GM18951 (cell line): ENCODE results near the gene OXCT1.

ENCODE experiments used
- POLR2A ChIP-seq: IDR thresholded peaks from 4 replicates; pipeline ENCODE4 v1.6.1; 2011; ENCODE audit warnings: mild to moderate bottlenecking; ENCODE audit not compliant: insufficient read length, insufficient read depth; ENCODE audit errors: extremely low read depth
- in situ Hi-C: fragments of 300-500 bp; cut with MboI; formaldehyde crosslinking; loops from one replicate; pipeline ENCODE4 v1.12.0; 2022; ENCODE audit warnings: low sequenced_read_pairs, mixed read lengths, inconsistent platforms; ENCODE audit not compliant: unreplicated experiment

Gene OXCT1

DNA sequence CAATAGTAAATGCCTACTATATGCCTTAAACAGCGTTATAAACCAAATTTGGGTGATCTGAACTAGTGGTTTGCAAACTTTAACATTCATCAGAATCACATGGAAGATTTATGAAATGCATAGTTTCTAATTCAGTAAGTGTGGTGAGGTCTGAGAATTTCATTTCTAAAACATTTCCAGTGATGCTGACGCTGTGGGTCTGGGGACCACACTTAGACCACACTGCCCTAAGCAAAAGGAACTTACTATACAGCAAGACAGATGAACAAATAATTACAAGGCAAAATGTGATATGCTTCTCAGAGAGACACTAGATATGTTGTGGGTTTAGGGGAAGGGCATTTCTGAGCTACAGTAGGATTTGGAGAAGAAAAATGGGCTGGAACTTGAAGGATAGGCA, 72.6 kb downstream of the OXCT1 start:
- in situ Hi-C loops: no loop called here
- no peak for TF ChIP-seq POLR2A

DNA sequence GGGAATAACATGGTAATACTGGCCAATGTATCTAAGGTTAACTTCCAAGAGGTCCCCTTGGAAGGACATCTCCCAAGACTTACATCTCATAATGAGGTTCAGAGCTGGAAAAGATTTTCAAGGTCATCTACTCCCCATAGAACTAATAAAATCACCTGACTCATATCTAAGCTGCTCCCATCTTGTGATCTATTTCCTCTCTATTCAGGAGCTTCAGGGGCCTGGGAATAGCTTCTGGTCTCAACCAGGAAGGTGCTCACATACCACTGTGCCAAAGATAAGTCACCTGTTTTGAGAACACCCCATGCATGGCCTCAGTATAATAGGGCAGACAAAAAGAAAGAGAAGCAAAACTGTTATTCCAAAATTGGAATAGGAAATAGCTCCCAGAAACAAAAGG, 74.2 kb downstream of the OXCT1 start:
- no peak for TF ChIP-seq POLR2A
- in situ Hi-C loops: no loop called here

DNA sequence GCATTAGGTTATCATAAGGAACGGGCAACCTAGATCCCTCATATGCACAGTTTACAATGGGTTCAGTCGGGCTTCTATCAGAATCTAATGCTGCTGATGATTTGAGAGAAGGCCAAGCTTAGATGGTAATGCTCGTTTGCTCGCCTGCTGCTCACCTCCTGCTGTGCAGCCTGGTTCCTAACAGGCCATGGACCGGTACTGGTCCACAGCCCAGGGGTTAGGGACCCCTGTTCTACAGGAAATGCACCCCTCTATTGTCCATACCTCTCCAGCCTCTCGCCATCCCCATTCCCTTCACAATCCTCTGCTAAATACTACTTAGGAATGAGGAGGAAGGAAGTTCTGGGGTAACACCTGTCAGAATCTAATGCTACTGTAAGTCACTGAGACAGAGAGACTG, 75.1 kb downstream of the OXCT1 start:
- in situ Hi-C loops: no loop called here
- TF ChIP-seq POLR2A: no peak

DNA sequence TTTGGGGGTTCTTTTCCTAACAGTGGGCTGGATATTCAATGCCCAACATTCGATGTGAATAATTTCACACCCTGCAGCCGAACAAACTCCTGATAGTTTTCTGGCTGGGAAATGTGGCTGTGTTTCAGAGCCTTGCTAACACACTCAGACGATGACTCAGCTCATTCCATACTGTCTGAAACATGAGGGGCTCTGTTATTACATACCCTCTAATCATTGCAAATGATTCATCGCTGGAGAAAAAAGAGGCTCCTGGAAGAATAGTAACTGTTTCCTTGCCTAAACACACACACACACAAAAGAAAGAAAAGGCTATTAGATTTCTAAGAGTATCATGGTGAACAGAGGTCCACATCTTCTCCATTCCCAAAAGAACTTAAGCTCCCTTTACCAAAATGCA, 75.8 kb downstream of the OXCT1 start:
- TF ChIP-seq POLR2A: no peak
- in situ Hi-C loops: no loop called here

DNA sequence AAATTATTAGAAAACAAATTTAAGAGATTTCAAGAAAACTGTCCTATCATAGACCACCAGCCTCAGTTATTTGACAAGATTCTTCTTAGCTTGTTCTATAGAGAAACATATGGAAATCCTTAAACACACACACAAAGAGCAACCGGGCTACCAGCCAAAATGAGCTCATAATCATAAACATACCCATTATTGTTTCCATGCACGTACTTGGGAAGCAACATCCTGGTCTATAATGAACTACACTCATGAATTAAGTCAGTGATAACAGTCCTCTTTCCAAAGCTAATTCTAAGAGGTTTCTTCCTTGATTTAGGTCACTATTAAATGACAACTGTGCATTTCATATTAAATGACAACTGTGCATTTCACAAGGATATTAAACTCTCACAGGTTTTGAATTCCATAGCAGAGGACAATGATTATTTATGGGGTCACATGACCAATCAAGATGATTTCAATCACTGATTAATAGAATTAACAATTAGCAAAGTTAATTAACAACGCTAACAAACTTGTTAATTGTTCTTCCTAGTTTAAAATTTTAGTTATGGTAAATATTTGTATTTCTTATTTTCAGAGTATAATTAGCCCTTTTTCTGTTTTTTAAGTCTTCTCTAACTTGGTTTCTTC, 77.0 kb downstream of the OXCT1 start:
- TF ChIP-seq POLR2A: no peak
- in situ Hi-C loops: no loop called here

DNA sequence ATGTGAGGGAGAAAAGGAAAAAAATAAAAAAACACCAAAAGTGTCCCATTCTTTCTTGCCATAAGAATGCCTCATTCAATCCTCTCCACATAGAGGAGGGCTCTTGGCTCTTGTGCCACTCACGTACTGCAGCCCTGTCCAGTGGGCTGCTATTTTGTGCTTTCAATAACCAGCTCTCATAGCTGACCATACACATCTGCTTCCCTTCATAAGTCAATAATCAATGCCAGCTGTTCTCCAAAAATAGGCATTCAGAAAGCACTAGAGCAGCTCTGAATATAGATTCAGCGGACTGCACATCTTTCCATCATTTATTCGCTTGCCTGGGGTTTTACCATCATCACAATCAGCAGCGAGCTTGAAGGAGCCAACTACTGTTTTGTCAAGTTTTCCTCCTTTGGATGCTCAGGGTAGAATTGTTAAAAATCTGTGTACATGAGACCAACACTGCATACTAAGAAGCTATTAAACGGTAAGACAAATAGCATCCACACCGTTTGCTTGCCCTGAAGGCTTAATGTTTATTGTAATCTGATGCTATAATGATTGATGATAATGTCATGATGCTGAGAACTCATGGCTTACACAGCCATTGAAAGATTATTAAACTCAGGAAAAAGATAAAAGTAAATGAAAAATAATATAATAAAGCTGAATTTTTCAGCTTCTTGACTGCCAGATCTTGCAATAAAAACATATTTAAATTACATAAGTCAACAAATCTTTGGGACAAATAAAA, 80.0 kb downstream of the OXCT1 start:
- no peak for TF ChIP-seq POLR2A
- in situ Hi-C loops: no loop called here

DNA sequence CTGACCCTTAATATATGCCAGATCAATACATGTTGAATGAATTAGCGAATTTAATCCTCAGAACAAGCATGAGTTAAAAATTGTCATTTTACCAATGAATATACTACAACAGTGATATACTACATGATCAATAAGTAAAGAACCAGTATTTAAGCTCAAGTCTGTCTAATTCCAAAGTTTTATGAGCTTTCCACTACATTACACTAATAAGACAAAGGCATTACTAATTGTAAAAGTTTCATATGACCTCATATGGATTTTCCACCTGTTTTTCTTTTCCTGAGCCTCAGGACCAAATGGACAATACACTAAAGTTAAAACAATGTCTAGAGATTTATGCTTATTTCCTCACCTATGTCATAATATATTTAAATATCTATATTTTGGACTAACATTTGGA, 80.8 kb downstream of the OXCT1 start:
- in situ Hi-C loops: no loop called here
- no peak for TF ChIP-seq POLR2A

DNA sequence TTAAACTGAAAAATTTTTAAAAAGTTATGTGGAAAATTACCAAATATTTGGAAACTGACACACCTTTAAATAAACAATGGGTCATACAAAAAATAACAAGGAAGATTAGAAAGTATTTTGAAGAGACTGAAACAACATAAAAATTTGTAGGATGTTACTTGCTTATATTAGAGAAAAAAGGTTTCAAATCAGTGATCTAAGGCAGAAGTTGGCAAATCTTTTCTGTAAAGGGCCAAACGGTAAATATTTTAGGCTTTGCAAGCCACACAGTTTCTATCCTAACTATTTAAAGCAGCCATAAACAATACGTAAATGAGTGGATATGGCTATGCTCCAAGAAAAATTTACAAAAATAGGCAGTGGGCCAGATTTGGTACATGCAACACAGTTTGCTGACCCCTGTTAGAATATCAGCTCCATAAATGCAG, 81.3 kb downstream of the OXCT1 start:
- in situ Hi-C loops: no loop called here
- no peak for TF ChIP-seq POLR2A

DNA sequence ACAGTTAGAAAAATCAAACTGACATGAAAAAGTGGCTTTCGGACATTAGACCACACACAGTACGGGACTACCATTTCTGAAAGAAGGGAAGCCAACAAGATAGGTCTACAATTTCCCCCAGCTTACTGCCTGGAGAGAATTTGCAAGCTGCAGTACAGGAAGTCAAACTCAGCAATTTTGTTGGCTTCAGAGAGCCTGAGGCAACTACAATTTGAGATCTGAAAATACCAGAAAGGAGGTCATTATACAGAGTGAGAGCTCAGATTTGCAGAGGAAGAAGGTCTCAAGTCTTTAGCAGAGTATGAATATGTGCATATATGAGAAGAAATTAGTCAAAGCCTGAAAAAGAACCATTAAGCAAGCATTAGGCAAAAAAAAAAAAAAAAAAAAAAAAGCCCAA, 83.0 kb downstream of the OXCT1 start:
- in situ Hi-C loops: no loop called here
- TF ChIP-seq POLR2A: no peak

DNA sequence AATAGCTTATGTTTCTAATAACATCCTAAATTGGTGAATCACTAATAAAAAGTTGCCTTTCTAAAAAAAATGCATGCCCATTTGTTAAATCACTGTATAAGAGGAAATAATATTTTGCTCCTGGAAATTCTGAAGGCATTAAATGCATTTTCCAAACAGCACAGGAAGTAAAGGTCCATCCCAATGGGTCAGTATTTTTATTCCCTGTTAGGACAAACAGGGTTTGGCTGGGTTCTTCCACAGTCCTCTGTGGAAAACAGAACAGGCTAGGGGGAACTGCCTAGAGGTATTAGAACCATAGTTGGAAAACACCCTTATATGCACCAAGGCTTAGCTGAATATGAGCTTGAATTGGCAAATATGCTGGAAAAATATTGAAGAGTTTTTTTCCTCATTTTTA, 85.2 kb downstream of the OXCT1 start:
- in situ Hi-C loops: no loop called here
- TF ChIP-seq POLR2A: no peak

DNA sequence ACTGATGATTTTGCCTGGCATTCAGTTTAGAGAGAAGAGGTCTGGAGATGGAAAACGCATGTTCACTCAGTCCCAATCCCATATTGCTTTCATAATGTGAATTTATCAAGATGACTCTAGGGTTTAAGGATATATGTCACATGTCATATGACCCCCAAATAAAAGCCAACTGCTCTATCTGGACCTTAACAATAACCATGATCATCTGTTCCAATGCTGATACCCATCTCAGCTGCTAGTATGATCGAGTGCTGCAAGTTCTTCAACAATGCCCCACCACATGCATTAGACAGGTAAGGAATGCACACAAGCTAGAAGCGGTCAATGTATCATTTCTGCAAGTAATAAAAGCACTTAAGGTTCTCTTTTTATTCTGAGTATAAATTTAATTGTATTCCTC, 91.8 kb downstream of the OXCT1 start:
- TF ChIP-seq POLR2A: no peak
- in situ Hi-C loops: no loop called here

DNA sequence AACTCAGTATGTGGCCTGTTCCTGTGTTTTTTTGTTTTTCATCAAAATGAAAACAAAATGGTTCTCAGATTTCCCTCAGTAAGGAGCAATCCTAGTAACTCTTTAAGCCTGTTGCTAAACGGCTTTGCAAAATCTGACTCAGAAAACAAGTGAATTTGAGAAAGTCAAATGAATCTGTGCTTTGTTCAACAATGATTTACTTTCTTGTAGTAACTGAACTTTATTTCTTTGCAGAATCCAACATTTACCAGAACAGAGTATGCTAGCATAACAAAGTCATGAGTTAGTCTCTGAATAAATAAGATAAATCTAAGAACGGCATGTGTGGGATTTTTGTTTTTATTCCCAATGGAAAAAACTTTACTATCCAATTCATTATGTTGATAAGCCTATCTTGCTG, 93.8 kb downstream of the OXCT1 start:
- no peak for TF ChIP-seq POLR2A
- in situ Hi-C loops: no loop called here

DNA sequence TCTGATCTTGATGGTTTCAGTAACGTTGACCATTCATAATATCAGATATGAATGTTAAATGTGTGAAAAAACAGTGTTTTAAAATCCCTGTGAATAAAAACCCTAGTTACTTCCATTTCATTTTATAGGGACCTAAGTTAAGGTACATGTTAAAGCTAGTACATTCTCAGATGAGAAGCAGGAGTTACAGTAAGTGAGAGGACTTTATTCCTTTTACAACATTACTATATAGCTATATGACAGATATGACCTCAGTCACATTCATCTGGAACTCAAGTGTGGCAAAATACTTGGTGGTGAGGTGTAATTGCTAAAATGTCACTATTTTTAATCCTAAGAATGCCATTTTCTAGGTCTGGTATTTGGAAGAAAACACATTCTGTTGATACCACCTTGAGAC, 96.4 kb downstream of the OXCT1 start:
- in situ Hi-C loops: no loop called here
- no peak for TF ChIP-seq POLR2A

DNA sequence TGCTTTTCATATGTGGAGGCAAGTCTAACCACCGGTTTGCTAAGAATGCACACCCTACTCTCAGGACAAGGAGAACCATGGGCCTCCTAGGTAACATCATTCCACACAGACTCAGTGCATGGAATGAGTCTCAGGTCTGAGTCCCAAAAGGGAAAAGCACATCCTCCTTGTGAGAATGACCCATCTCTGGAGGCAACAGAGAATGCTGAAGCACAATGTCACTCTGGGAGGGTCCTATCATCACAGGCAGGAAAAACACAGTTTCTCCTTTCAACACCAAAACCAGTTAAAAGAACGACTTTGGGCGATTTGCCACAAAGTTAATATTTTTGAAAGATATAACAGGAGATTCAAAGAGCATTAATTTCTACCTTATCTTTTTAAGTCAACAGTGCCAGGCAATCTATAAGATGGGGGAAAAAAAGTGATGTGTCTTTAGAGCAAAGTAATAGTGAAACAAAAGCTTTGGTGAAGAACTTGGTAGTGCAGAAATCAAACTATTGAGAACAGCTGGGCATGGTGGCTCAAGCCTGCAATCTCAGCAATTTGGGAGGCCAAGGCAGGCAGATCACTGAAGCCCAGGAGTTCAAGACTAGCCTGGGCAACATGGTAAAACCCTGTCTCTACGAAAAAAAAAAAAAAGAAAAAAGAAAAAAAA, 97.3 kb downstream of the OXCT1 start:
- no peak for TF ChIP-seq POLR2A
- in situ Hi-C loops: no loop called here
